Stomach smooth muscle (tissue), 2 donors: ENCODE measurements around the gene FMO4.
"Not testable (repeated sequence)": the region's sequence is repeated elsewhere in the genome, so short reads cannot be mapped to it uniquely, and the experiment has no call there.

Experiments
- H3K27ac ChIP-seq: one replicate; pipeline ENCODE4 v1.7.0; 2013; ENCODE audit warnings: mild to moderate bottlenecking, low read length, inconsistent platforms
- H3K27me3 ChIP-seq, 2 donors: one replicate each; pipeline ENCODE4 v1.7.0; 2013; ENCODE audit warnings: low read length in 2 of 2; ENCODE audit not compliant: insufficient read depth in 2 of 2, control insufficient read depth in 1 of 2
- H3K36me3 ChIP-seq, 2 donors: one replicate each; pipeline ENCODE4 v1.7.0; 2013; ENCODE audit warnings: low read length in 2 of 2; ENCODE audit not compliant: control insufficient read depth in 2 of 2, insufficient read depth in 2 of 2
- H3K4me1 ChIP-seq: one replicate; pipeline ENCODE4 v1.7.0; 2013; ENCODE audit warnings: low read length; ENCODE audit not compliant: control insufficient read depth, insufficient read depth
- H3K4me3 ChIP-seq, 2 donors: one replicate each; pipeline ENCODE4 v1.7.0; 2013; ENCODE audit warnings: low read length in 2 of 2
- H3K9ac ChIP-seq, 2 donors: one replicate each; pipeline ENCODE4 v1.7.0; 2013; ENCODE audit warnings: low read length in 2 of 2, mild to moderate bottlenecking in 1 of 2
- H3K9me3 ChIP-seq, 2 donors: one replicate each; pipeline ENCODE4 v1.7.0; 2013; ENCODE audit warnings: low read length in 2 of 2; ENCODE audit not compliant: control insufficient read depth in 2 of 2
- donor health status: healthy.
- donor health status: Pancreatic carcinoma.

Gene FMO4

GRCh38 chr1:171357179-171357578 is 43.2 kb downstream of the FMO4 start:
- no peaks in the 10 kb centered on the region for H3K9me3 ChIP-seq
- H3K9ac ChIP-seq = no peak overlapping the region
- no peaks in the 10 kb centered on the region for H3K4me1 ChIP-seq
- no peak overlapping the region for H3K4me3 ChIP-seq
- H3K36me3 ChIP-seq = no peaks in the 10 kb centered on the region
- H3K27ac ChIP-seq = no peak overlapping the region
- H3K27me3 ChIP-seq = no peaks in the 10 kb centered on the region

- not testable (repeated sequence) for H3K27ac ChIP-seq, H3K4me3 ChIP-seq, H3K9ac ChIP-seq, H3K4me1 ChIP-seq, H3K36me3 ChIP-seq, H3K9me3 ChIP-seq, H3K27me3 ChIP-seq
Observed at GRCh38 chr1:171359355-171359648, 45.3 kb downstream of the FMO4 start.

GRCh38 chr1:171359731-171360527 is 45.9 kb downstream of the FMO4 start:
- H3K36me3 ChIP-seq, H3K9me3 ChIP-seq, H3K9ac ChIP-seq, H3K27ac ChIP-seq, H3K4me1 ChIP-seq, H3K27me3 ChIP-seq, H3K4me3 ChIP-seq: not testable (repeated sequence)

- Histone ChIP-seq H3K4me1 (no peaks in the 10 kb centered on the region), H3K27me3 (no peaks in the 10 kb centered on the region), H3K27ac (no peak overlapping the region), H3K9me3 (no peaks in the 10 kb centered on the region), H3K9ac (no peak overlapping the region), H3K36me3 (no peaks in the 10 kb centered on the region), H3K4me3 (no peak overlapping the region)
Observed at GRCh38 chr1:171366085-171366484, 52.1 kb downstream of the FMO4 start.

GRCh38 chr1:171366816-171367215 is 52.8 kb downstream of the FMO4 start:
- no peak overlapping the region for H3K9ac ChIP-seq
- no peaks in the 10 kb centered on the region for H3K27me3 ChIP-seq
- no peak overlapping the region for H3K27ac ChIP-seq
- no peak overlapping the region for H3K4me3 ChIP-seq
- H3K9me3 ChIP-seq = no peaks in the 10 kb centered on the region
- no peaks in the 10 kb centered on the region for H3K36me3 ChIP-seq
- no peaks in the 10 kb centered on the region for H3K4me1 ChIP-seq

- Histone ChIP-seq H3K27ac (no peak overlapping the region), H3K36me3 (no peaks in the 10 kb centered on the region), H3K9me3 (no peaks in the 10 kb centered on the region), H3K4me1 (no peaks in the 10 kb centered on the region), H3K4me3 (no peak overlapping the region), H3K9ac (no peak overlapping the region), H3K27me3 (no peaks in the 10 kb centered on the region)
Observed at GRCh38 chr1:171367436-171367835, 53.5 kb downstream of the FMO4 start.

- Histone ChIP-seq H3K9ac (no peak overlapping the region), H3K27me3 (no peaks in the 10 kb centered on the region), H3K9me3 (no peaks in the 10 kb centered on the region), H3K27ac (no peak overlapping the region), H3K4me1 (no peaks in the 10 kb centered on the region), H3K4me3 (no peak overlapping the region), H3K36me3 (no peaks in the 10 kb centered on the region)
Observed at GRCh38 chr1:171372418-171373084, 58.6 kb downstream of the FMO4 start.

GRCh38 chr1:171373357-171374122 is 59.6 kb downstream of the FMO4 start:
- not testable (repeated sequence) for H3K27ac ChIP-seq, H3K27me3 ChIP-seq, H3K4me3 ChIP-seq, H3K36me3 ChIP-seq, H3K9me3 ChIP-seq, H3K9ac ChIP-seq, H3K4me1 ChIP-seq

- H3K36me3 ChIP-seq = no peaks in the 10 kb centered on the region
- H3K4me1 ChIP-seq = no peaks in the 10 kb centered on the region
- H3K27ac ChIP-seq = no peak overlapping the region
- no peak overlapping the region for H3K9ac ChIP-seq
- no peak overlapping the region for H3K4me3 ChIP-seq
- H3K27me3 ChIP-seq = no peaks in the 10 kb centered on the region
- H3K9me3 ChIP-seq = no peaks in the 10 kb centered on the region
Observed at GRCh38 chr1:171379846-171380245, 65.9 kb downstream of the FMO4 start.

- H3K9ac ChIP-seq = no peak overlapping the region
- no peaks in the 10 kb centered on the region for H3K4me1 ChIP-seq
- no peaks in the 10 kb centered on the region for H3K9me3 ChIP-seq
- H3K27ac ChIP-seq = no peak overlapping the region
- H3K36me3 ChIP-seq = no peaks in the 10 kb centered on the region
- H3K4me3 ChIP-seq = no peak overlapping the region
- H3K27me3 ChIP-seq = no peaks in the 10 kb centered on the region
Observed at GRCh38 chr1:171381866-171382210, 67.9 kb downstream of the FMO4 start.

GRCh38 chr1:171384496-171384895 is 70.5 kb downstream of the FMO4 start:
- Histone ChIP-seq H3K4me1 (no peaks in the 10 kb centered on the region), H3K4me3 (no peak overlapping the region), H3K9ac (no peak overlapping the region), H3K9me3 (no peaks in the 10 kb centered on the region), H3K36me3 (no peaks in the 10 kb centered on the region), H3K27ac (no peak overlapping the region), H3K27me3 (no peaks in the 10 kb centered on the region)
